ENCODE data around the gene ZNF735. TPM values are rescaled to one million over a fixed set of nuclear protein-coding genes. Genes with fewer than 3 reads are reported as not detected.
"Not testable (repeated sequence)": the region's sequence is repeated elsewhere in the genome, so short reads cannot be mapped to it uniquely, and the experiment has no call there.

Gene ZNF735
- total RNA-seq, 2 experiments from 2014 or later, result not detected

DNA sequence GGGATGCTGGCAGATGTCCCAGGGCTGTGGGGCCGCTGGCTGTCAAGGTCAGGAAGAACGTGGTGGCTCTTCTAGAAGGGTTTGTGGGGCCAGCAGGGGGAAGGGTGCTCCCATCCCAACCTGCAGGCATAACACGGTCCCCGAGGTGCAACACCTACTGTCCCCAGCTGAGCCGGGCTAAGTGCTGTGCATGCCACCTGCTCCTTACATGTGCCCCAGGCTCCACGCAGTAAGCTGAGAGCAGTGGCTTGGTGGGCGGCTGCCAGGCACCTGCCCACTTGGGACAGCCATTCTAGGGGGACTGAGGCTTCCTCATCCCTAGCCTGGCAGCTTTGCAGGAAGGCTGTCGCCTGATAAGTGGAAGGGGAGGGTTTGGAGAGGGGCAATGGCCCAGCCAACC is 14.2 kb upstream of the ZNF735 start:
- Mint-ChIP-seq H3K27ac (no peak overlapping the region), H3K9me3 (peaks cover 15% of the 10 kb centered on the region), H3K4me1 (ENCODE audit: low read depth) (no peaks in the 10 kb centered on the region), H3K4me3 (no peak overlapping the region), H3K27me3 (no peaks in the 10 kb centered on the region), H3K36me3 (peaks cover 2% of the 10 kb centered on the region)
- ChIA-PET POLR2A (no interaction called here), CTCF (no interaction called here)
- intact Hi-C loops (cut with micrococcal nuclease), result no loop called here
- no peak for DNase-seq

DNA sequence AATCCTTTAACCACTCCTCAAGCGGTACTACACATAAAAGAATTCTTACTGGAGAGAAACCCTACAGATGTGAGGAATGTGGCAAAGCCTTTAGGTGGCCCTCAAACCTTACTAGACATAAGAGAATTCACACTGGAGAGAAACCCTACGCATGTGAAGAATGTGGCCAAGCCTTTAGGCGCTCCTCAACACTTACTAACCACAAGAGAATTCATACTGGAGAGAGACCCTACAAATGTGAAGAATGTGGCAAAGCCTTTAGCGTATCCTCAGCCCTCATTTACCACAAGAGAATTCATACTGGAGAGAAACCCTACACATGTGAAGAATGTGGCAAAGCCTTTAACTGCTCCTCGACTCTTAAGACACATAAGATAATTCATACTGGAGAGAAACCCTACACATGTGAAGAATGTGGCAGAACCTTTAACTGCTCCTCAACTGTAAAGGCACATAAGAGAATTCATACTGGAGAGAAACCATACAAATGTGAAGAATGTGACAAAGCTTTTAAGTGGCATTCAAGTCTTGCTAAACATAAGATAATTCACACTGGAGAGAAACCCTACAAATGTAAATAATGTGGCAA is 12.8 kb downstream of the ZNF735 start:
- CTCF ChIA-PET; H3K27ac Mint-ChIP-seq; H3K4me1 Mint-ChIP-seq (ENCODE audit: low read depth); POLR2A ChIA-PET; H3K4me3 Mint-ChIP-seq; H3K27me3 Mint-ChIP-seq; DNase-seq: not testable (repeated sequence)
- intact Hi-C loops (cut with micrococcal nuclease), result loop anchor here (10.0 kb wide), 1 partner anchor 65 kb away; no protein-coding TSS in a partner anchor
- Mint-ChIP-seq H3K36me3 (peaks cover 10% of the 10 kb centered on the region), H3K9me3 (peaks cover 61% of the 10 kb centered on the region)

DNA sequence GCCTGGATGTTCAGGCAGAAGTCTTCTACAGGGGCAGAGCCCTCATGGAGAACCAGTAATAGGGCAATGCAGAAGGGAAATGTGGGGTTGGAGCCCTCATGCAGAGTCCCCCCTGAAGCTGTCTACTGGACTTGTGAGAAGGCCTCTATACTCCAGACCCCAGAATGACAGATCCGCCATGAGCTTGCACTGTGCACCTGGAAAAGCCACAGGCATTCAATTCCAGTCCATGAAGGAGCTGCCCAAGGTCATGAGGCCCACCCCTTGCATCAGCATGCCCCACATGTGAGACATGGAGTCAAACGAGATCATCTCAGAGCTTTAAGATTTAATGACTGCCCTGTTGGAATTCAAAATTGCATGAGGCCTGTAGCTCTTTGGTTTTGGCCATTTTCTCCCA is 16.4 kb downstream of the ZNF735 start:
- H3K4me3 Mint-ChIP-seq, result no peak overlapping the region
- intact Hi-C loops (cut with micrococcal nuclease), result loop anchor here (10.0 kb wide), 1 partner anchor 61 kb away; no protein-coding TSS in a partner anchor
- H3K27me3 Mint-ChIP-seq, result no peaks in the 10 kb centered on the region
- H3K9me3 Mint-ChIP-seq, result peaks cover 72% of the 10 kb centered on the region
- H3K27ac Mint-ChIP-seq, result no peak overlapping the region
- no peak for DNase-seq
- POLR2A ChIA-PET, result no interaction called here
- H3K4me1 Mint-ChIP-seq (ENCODE audit: low read depth), result no peaks in the 10 kb centered on the region
- CTCF ChIA-PET, result no interaction called here
- peaks cover 10% of the 10 kb centered on the region for H3K36me3 Mint-ChIP-seq

DNA sequence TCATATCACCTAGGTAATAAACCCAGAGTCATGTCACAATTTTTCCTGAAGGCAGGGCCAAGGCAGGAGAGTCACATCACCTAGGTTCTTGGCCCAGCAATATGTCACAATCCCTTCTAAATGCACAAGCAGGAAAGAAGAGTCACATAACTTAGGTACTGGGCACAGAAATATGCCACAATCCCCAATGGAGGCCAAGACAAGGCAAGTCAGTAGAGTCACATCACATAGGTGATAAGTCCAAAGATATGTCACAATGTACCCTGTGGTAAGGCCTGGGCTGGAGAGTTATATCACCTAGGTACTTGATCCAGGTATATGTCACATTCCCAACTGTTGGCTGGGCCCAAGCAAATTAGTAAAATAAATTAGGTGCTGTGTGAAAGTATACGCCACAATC is 21.2 kb downstream of the ZNF735 start, which contains the start of gene ZNF679:
Gene ZNF679 (plus strand): TSS at position 301 of the 400 bp plus-strand sequence. CDS start 20,644 bp downstream, outside the sequence.
- POLR2A ChIA-PET; DNase-seq; H3K27me3 Mint-ChIP-seq; H3K36me3 Mint-ChIP-seq; CTCF ChIA-PET; H3K27ac Mint-ChIP-seq; H3K4me1 Mint-ChIP-seq (ENCODE audit: low read depth); H3K4me3 Mint-ChIP-seq: not testable (repeated sequence)
- intact Hi-C loops (cut with micrococcal nuclease), result loop anchor here (10.0 kb wide), 1 partner anchor 57 kb away; no protein-coding TSS in a partner anchor
- peaks cover 50% of the 10 kb centered on the region for H3K9me3 Mint-ChIP-seq

DNA sequence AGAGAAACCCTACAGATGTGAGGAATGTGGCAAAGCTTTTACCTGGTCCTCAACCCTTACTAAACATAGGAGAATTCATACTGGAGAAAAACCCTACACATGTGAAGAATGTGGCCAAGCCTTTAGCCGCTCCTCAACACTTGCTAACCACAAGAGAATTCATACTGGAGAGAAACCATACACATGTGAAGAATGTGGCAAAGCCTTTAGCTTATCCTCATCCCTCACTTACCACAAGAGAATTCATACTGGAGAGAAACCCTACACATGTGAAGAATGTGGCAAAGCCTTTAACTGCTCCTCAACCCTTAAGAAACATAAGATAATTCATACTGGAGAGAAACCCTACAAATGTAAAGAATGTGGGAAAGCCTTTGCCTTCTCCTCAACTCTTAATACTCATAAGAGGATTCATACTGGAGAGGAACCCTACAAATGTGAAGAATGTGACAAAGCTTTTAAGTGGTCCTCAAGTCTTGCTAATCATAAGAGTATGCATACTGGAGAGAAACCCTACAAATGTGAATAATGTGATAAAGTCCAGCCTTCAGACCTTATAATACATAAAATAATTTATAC is 59.4 kb downstream of the ZNF735 start:
- intact Hi-C loops (cut with micrococcal nuclease), result no loop called here
- CTCF ChIA-PET, result no interaction called here
- POLR2A ChIA-PET, result no interaction called here
- H3K27me3 Mint-ChIP-seq, result no peaks in the 10 kb centered on the region
- H3K4me3 Mint-ChIP-seq, result no peak overlapping the region
- peaks cover 15% of the 10 kb centered on the region for H3K36me3 Mint-ChIP-seq
- H3K9me3 Mint-ChIP-seq, result peaks cover 54% of the 10 kb centered on the region
- no peak for DNase-seq
- H3K27ac Mint-ChIP-seq, result no peak overlapping the region
- H3K4me1 Mint-ChIP-seq (ENCODE audit: low read depth), result no peaks in the 10 kb centered on the region

Other genes with a start within 250 kb of the ZNF735 start
- not detected for gene ZNF722, start 208.4 kb upstream of the ZNF735 start, total RNA-seq
- gene ZNF727, start 161.8 kb upstream of the ZNF735 start, total RNA-seq, result under 1 TPM in 1 of 2 experiments, not detected in 1; 0.21 TPM
- not detected for gene ZNF679, start 21.3 kb downstream of the ZNF735 start, total RNA-seq
- gene ZNF736, start 106.8 kb downstream of the ZNF735 start, total RNA-seq, result 10 to 100 TPM; 23.6 TPM